NB4 (cell line): ENCODE measurements around the gene CLPX.

Experiments
- CTCF ChIP-seq: IDR thresholded peaks from one replicate; pipeline ENCODE4 v1.5.1; 2012; ENCODE audit warnings: low read depth, low read length
- POLR2A ChIP-seq: IDR thresholded peaks from 2 replicates; pipeline ENCODE4 v1.6.1; 2011; ENCODE audit warnings: mild to moderate bottlenecking; ENCODE audit not compliant: insufficient read length; ENCODE audit errors: extremely low read depth

- TF ChIP-seq CTCF (no peak), POLR2A (no peak)
These were observed 16.8 kb upstream of the CLPX start for GRCh38 chr15:65201918-65202317.
